ENCODE data around the gene MT1X.

MT1X gene

DNA sequence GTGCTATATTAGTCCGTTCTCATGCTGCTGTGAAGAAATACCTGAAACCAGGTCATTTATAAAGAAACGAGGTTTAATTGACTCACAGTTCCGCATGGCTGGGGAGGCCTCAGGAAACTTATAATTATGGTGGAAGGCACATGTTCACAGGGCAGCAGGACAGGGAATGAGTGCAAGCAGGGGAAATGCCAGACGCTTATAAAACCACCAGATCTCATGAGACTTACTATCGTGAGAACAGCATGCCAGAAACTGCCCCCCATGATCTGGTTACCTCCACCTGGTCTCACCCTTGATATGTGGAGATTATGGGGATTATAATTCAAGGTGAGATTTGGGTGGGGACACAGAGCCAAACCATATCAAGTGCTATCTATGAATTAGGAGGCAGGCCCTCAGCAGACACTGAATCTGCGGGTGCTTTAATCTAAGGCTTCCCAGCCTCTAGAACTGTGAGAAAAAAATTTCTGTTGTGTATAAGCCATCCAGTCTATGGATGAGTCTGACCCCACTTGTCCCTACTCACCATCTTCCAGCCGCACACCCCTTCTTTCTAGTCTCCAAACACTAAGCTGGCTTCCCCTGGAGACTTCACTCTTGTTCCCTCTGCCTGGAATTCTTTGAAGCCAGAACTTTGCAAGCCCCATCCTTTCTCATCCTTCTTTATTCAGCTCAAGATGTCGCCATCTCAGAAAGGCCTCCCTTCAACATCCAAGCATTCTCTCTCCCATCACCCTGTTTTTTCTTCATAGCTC lies 46.9 kb downstream of the MT1X start:
- H3K4me3 ChIP-seq (ENCODE audit: low read length): peak overlapping the region; percentile 75
- no peak for TF ChIP-seq ZNF274 (IDR thresholded peaks at IDR 0.05; ENCODE audit: low read depth, low read length)

- TF ChIP-seq ZNF274 (IDR thresholded peaks at IDR 0.05; ENCODE audit: low read depth, low read length): no peak
Measured at GRCh38 chr16:56729735-56730662, 47.7 kb downstream of the MT1X start, which contains the start of gene NUP93. TSS of gene NUP93 (plus strand) at chr16:56730129. CDS start at chr16:56748248, 18,119 bp downstream.

DNA sequence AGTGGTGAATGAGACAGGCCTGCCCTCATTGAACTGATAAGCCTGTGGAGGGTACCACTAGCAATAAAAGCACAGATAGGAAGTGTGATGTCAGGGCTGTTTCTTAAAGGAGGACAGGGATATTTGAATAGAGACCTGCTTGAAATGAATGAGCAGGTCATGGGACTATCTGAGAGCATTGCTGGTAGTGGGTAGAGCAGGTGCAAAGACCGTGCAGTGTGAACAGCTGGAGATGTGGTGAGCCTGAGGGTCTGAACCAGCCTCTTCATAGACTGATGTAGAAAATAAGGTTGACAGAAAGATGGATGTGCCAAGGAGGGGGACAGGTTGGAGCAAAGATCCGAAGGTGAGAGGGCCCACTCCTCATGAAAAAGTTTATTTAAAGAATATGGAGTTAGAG lies 50.1 kb downstream of the MT1X start:
- 0 out of 2 replicates have a peak overlapping the region, but pooled peaks have one; percentile 9 for H3K4me3 ChIP-seq (ENCODE audit: low read length)
- no peak for TF ChIP-seq ZNF274 (IDR thresholded peaks at IDR 0.05; ENCODE audit: low read depth, low read length)

More at GRCh38 chr16:56729735-56730662, 47.7 kb downstream of the MT1X start, which contains the start of gene NUP93:
- peak within 1 kb of the TSS; percentile 93 for H3K4me3 ChIP-seq (ENCODE audit: low read length)

- H3K4me3 ChIP-seq (ENCODE audit: low read length): 0 out of 2 replicates have a peak overlapping the region, but pooled peaks have one; percentile 9
- no peak for TF ChIP-seq ZNF274 (IDR thresholded peaks at IDR 0.05; ENCODE audit: low read depth, low read length)
Measured at GRCh38 chr16:56732832-56733231, 50.6 kb downstream of the MT1X start.

All from GM08714 (cell line).